H1 (cell line): ENCODE measurements around the gene TINAGL1.

ENCODE experiments used
- BCL11A ChIP-seq, 2 experiments: IDR thresholded peaks; one replicate each; pipeline ENCODE4 v1.6.1; 2011; ENCODE audit warnings: low read depth in 2 of 2, low read length in 2 of 2, mild to moderate bottlenecking in 2 of 2
- EP300 ChIP-seq, 2 experiments: IDR thresholded peaks; 1 replicate in 1 of 2; 2 replicates in 1 of 2; pipeline ENCODE4 v1.6.1; 2011 to 2012; ENCODE audit warnings: low read depth in 2 of 2, low read length in 2 of 2, mild to moderate bottlenecking in 2 of 2, borderline replicate concordance in 1 of 2, inconsistent platforms in 1 of 2, moderate library complexity in 1 of 2
- EZH2 ChIP-seq: fragments of 200-600 bp; sonication (generic); IDR thresholded peaks from 2 replicates; pipeline ENCODE4 v1.7.1; 2012; ENCODE audit warnings: low read depth, mild to moderate bottlenecking, moderate library complexity, low read length, inconsistent platforms; ENCODE audit not compliant: severe bottlenecking
- GABPA ChIP-seq: IDR thresholded peaks from 2 replicates; pipeline ENCODE4 v1.6.1; 2011; ENCODE audit warnings: mild to moderate bottlenecking, low read length, moderate library complexity, borderline replicate concordance; ENCODE audit not compliant: insufficient read depth
- PHF8 ChIP-seq: fragments of 200-600 bp; sonication (generic); conservative IDR thresholded peaks from 2 replicates; pipeline ENCODE4 v1.7.1; 2012; ENCODE audit warnings: low read depth, mild to moderate bottlenecking, inconsistent platforms, low read length, moderate library complexity
- POLR2A ChIP-seq, 2 experiments: IDR thresholded peaks; 1 replicate in 1 of 2; 2 replicates in 1 of 2; pipeline ENCODE4 v1.6.1; 2011; ENCODE audit warnings: low read depth in 2 of 2, low read length in 2 of 2, mild to moderate bottlenecking in 2 of 2; ENCODE audit errors: control extremely low read depth in 1 of 2
- POLR2AphosphoS5 ChIP-seq: IDR thresholded peaks from 2 replicates; pipeline ENCODE4 v1.6.1; 2011; ENCODE audit warnings: low read depth, low read length
- SP1 ChIP-seq: IDR thresholded peaks from 2 replicates; pipeline ENCODE4 v1.6.1; 2011; ENCODE audit warnings: low read depth, low read length
- SP4 ChIP-seq: IDR thresholded peaks from 2 replicates; pipeline ENCODE4 v1.6.1; 2012; ENCODE audit warnings: low read length, inconsistent platforms
- SRF ChIP-seq: IDR thresholded peaks from 2 replicates; pipeline ENCODE4 v1.6.1; 2011; ENCODE audit warnings: mild to moderate bottlenecking, low read depth, low read length, moderate library complexity
- TF ChIP-seq, protein P1 (sequence below): IDR thresholded peaks from 2 replicates; pipeline ENCODE4 v1.6.1; 2011; ENCODE audit warnings: low read length, improper control_type of control experiment
- TF ChIP-seq, protein P2 (sequence below), 3 experiments: IDR thresholded peaks; 1 replicate in 2 of 3; 2 replicates in 1 of 3; pipeline versions ENCODE4 v1.5.1 to v1.6.1; 2011; ENCODE audit warnings: low read length in 3 of 3, mild to moderate bottlenecking in 3 of 3, inconsistent platforms in 2 of 3, low read depth in 1 of 3, moderate library complexity in 1 of 3; ENCODE audit not compliant: insufficient read depth in 1 of 3; ENCODE audit errors: control extremely low read depth in 1 of 3
- TF ChIP-seq, protein P3 (sequence below): IDR thresholded peaks from 2 replicates; pipeline ENCODE4 v1.6.1; 2012; ENCODE audit warnings: inconsistent platforms

DNA sequence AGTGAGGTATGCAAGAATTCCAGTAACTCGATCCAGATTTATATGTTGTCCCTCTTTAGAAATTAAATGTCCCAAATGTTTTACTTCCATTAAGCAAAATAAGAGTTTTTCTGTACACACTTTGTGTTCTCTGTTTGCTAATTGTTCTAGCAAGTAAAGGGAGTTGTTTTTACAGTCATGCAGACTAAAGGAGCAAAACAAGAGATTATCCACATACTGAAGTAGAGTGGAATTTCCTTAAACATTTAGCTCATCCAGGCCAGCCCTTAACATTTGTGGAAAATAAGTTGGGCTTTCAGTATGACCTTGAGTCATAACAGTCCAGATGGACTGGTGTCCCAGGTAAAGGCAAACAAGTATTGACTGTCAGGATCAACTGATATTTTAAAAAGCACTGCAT is 44.1 kb upstream of the TINAGL1 start:
- TF ChIP-seq PHF8: no peak
- TF ChIP-seq, protein P1, sequence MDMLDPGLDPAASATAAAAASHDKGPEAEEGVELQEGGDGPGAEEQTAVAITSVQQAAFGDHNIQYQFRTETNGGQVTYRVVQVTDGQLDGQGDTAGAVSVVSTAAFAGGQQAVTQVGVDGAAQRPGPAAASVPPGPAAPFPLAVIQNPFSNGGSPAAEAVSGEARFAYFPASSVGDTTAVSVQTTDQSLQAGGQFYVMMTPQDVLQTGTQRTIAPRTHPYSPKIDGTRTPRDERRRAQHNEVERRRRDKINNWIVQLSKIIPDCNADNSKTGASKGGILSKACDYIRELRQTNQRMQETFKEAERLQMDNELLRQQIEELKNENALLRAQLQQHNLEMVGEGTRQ: no peak
- TF ChIP-seq, protein P2, sequence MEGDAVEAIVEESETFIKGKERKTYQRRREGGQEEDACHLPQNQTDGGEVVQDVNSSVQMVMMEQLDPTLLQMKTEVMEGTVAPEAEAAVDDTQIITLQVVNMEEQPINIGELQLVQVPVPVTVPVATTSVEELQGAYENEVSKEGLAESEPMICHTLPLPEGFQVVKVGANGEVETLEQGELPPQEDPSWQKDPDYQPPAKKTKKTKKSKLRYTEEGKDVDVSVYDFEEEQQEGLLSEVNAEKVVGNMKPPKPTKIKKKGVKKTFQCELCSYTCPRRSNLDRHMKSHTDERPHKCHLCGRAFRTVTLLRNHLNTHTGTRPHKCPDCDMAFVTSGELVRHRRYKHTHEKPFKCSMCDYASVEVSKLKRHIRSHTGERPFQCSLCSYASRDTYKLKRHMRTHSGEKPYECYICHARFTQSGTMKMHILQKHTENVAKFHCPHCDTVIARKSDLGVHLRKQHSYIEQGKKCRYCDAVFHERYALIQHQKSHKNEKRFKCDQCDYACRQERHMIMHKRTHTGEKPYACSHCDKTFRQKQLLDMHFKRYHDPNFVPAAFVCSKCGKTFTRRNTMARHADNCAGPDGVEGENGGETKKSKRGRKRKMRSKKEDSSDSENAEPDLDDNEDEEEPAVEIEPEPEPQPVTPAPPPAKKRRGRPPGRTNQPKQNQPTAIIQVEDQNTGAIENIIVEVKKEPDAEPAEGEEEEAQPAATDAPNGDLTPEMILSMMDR (IDR thresholded peaks at IDR 0.05; ENCODE audit: control extremely low read depth in 1 of 3, insufficient read depth in 1 of 3, low read depth in 1 of 3, low read length in 3 of 3): no peak
- TF ChIP-seq EP300 (IDR thresholded peaks at IDR 0.05; ENCODE audit: borderline replicate concordance in 1 of 2, low read depth in 2 of 2, low read length in 2 of 2): no peak
- TF ChIP-seq, protein P3, sequence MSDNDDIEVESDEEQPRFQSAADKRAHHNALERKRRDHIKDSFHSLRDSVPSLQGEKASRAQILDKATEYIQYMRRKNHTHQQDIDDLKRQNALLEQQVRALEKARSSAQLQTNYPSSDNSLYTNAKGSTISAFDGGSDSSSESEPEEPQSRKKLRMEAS: no peak
- TF ChIP-seq SP4: no peak
- no peak for TF ChIP-seq BCL11A (IDR thresholded peaks at IDR 0.05; ENCODE audit: low read depth in 2 of 2, low read length in 2 of 2)
- no peak for TF ChIP-seq SRF
- TF ChIP-seq POLR2A (IDR thresholded peaks at IDR 0.05; ENCODE audit: control extremely low read depth in 1 of 2, low read depth in 2 of 2, low read length in 2 of 2): no peak
- TF ChIP-seq POLR2AphosphoS5: no peak
- TF ChIP-seq SP1: no peak
- no peak for TF ChIP-seq GABPA
- no peak for TF ChIP-seq EZH2
